Hepatocyte (in vitro differentiated cells): ENCODE results near the gene CTNNA2. TPM values are rescaled to one million over a fixed set of nuclear protein-coding genes. Genes with fewer than 3 reads are reported as not detected.

ENCODE experiments used
- DNase-seq: peaks from one replicate; pipeline ENCODE4 v3.0.0-alpha.2; 2016; ENCODE audit warnings: low spot score
- H2AFZ ChIP-seq: fragments of 200-600 bp; sonication (generic); 2 replicates; pipeline ENCODE4 v1.6.0; 2016; ENCODE audit warnings: antibody characterized with exemption, mild to moderate bottlenecking
- H3K27ac ChIP-seq: fragments of 200-600 bp; sonication (generic); 2 replicates; pipeline ENCODE4 v1.5.1; 2016; ENCODE audit warnings: mild to moderate bottlenecking
- H3K27me3 ChIP-seq: fragments of 200-600 bp; sonication (generic); 2 replicates; pipeline ENCODE4 v1.6.1; 2016
- H3K36me3 ChIP-seq: fragments of 200-600 bp; sonication (generic); replicated peaks from 2 replicates; pipeline ENCODE4 v1.5.1; 2016; ENCODE audit warnings: low read depth; ENCODE audit not compliant: insufficient read depth
- H3K4me1 ChIP-seq: fragments of 200-600 bp; sonication (generic); 2 replicates; pipeline ENCODE4 v1.5.1; 2016; ENCODE audit warnings: mild to moderate bottlenecking, moderate library complexity; ENCODE audit not compliant: insufficient read depth
- H3K4me2 ChIP-seq: fragments of 200-600 bp; sonication (generic); 2 replicates; pipeline ENCODE4 v1.6.0; 2016
- H3K4me3 ChIP-seq: fragments of 200-600 bp; sonication (generic); 2 replicates; pipeline ENCODE4 v1.5.1; 2016; ENCODE audit warnings: mild to moderate bottlenecking
- H3K79me2 ChIP-seq: fragments of 200-600 bp; sonication (generic); 2 replicates; pipeline ENCODE4 v1.6.0; 2017; ENCODE audit warnings: mild to moderate bottlenecking
- H3K9me2 ChIP-seq: fragments of 200-600 bp; sonication (generic); replicated peaks from 2 replicates; pipeline ENCODE4 v1.6.0; 2017; ENCODE audit warnings: mild to moderate bottlenecking; ENCODE audit not compliant: insufficient read depth
- H3K9me3 ChIP-seq: fragments of 200-600 bp; sonication (generic); 2 replicates; pipeline ENCODE4 v1.5.1; 2016; ENCODE audit warnings: low read depth, mild to moderate bottlenecking
- H4K20me1 ChIP-seq: fragments of 200-600 bp; sonication (generic); 2 replicates; pipeline ENCODE4 v1.6.0; 2016; ENCODE audit warnings: mild to moderate bottlenecking; ENCODE audit not compliant: insufficient read depth, poor library complexity, severe bottlenecking
- EZH2 ChIP-seq: fragments of 200-600 bp; sonication (generic); IDR thresholded peaks from 2 replicates; pipeline ENCODE4 v1.6.1; 2016; ENCODE audit warnings: antibody characterized with exemption, mild to moderate bottlenecking, borderline replicate concordance
- EZH2phosphoT487 ChIP-seq: fragments of 200-600 bp; sonication (generic); IDR thresholded peaks from one replicate; pipeline ENCODE4 v1.6.1; 2018; ENCODE audit warnings: antibody characterized with exemption, mild to moderate bottlenecking, low read depth, moderate library complexity; ENCODE audit not compliant: unreplicated experiment, severe bottlenecking
- WGBS: methylation state at CpG from one replicate; pipeline ENCODE4 v1.1.6; 2016; ENCODE audit warnings: low lambda C conversion rate; ENCODE audit errors: missing lambda C conversion rate; 5-methylcytosine and 5-hydroxymethylcytosine counted together
- polyA plus RNA-seq: library from polyadenylated mRNA; unstranded; fragments of >200 nt; fragmentation: Nextera tagmentation; extraction: Ambion mirVana; gene quantifications from 2 replicates; pipeline ENCODE4 v1.2.1, GENCODE V29; 2016
- total RNA-seq: library from RNA; depleted of rRNA; stranded (reverse); fragments of >200 nt; gene quantifications from 2 replicates; pipeline ENCODE4 v1.2.3, GENCODE V29; 2014
- TF ChIP-seq, protein P1 (sequence below): fragments of 200-600 bp; sonication (generic); IDR thresholded peaks from 2 replicates; pipeline ENCODE4 v1.5.1; 2016; ENCODE audit warnings: antibody characterized with exemption, mild to moderate bottlenecking; ENCODE audit not compliant: poor library complexity

Gene CTNNA2
- total and polyA plus RNA-seq, 2 experiments from 2014 or later = 0.79 to 4.4 TPM

GRCh38 chr2:79975791-79976565 is 463.1 kb downstream of the CTNNA2 start:
- no peak for DNase-seq
- H3K27me3 ChIP-seq = no peaks in the 10 kb centered on the region
- no peaks in the 10 kb centered on the region for H3K9me2 ChIP-seq
- no peak overlapping the region for H3K4me3 ChIP-seq
- H3K36me3 ChIP-seq = no peaks in the 10 kb centered on the region
- TF ChIP-seq EZH2phosphoT487 (no peak), EZH2 (no peak)
- no peaks in the 10 kb centered on the region for H3K79me2 ChIP-seq
- no peak overlapping the region for H3K27ac ChIP-seq
- no peaks in the 10 kb centered on the region for H3K4me1 ChIP-seq
- H2AFZ ChIP-seq = no peak overlapping the region
- no peak overlapping the region for H3K4me2 ChIP-seq
- no peaks in the 10 kb centered on the region for H3K9me3 ChIP-seq
- no peaks in the 10 kb centered on the region for H4K20me1 ChIP-seq
- 76% methylated on average over 6 of the region's 6 CpGs for WGBS

DNA sequence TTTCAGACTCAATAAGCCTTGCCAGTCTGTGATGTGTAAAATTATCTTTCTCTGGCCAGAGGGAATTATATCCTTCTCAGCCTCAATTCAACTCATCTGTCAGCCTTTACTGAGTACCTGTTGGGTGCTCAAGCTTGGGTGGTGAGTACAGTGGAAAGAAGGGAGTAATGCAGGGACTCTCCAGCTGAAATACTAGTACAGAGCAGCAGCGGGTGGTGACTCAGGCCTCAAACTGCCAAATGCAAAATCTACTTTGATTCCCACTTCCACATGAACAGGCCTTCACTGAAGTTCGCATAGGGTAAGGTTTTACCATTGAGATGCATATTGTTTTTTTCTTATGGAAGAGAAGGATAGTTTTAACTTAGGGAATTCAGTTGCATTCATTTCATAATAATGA is 464.9 kb downstream of the CTNNA2 start:
- WGBS = 82% methylated on average over 2 of the region's 2 CpGs
- no peaks in the 10 kb centered on the region for H4K20me1 ChIP-seq
- H3K4me3 ChIP-seq = no peak overlapping the region
- no peak overlapping the region for H3K27ac ChIP-seq
- H3K27me3 ChIP-seq = no peaks in the 10 kb centered on the region
- H3K36me3 ChIP-seq = no peaks in the 10 kb centered on the region
- DNase-seq = no peak
- H3K4me1 ChIP-seq = no peaks in the 10 kb centered on the region
- no peak overlapping the region for H2AFZ ChIP-seq
- no peaks in the 10 kb centered on the region for H3K9me2 ChIP-seq
- H3K4me2 ChIP-seq = no peak overlapping the region
- TF ChIP-seq, protein P1, sequence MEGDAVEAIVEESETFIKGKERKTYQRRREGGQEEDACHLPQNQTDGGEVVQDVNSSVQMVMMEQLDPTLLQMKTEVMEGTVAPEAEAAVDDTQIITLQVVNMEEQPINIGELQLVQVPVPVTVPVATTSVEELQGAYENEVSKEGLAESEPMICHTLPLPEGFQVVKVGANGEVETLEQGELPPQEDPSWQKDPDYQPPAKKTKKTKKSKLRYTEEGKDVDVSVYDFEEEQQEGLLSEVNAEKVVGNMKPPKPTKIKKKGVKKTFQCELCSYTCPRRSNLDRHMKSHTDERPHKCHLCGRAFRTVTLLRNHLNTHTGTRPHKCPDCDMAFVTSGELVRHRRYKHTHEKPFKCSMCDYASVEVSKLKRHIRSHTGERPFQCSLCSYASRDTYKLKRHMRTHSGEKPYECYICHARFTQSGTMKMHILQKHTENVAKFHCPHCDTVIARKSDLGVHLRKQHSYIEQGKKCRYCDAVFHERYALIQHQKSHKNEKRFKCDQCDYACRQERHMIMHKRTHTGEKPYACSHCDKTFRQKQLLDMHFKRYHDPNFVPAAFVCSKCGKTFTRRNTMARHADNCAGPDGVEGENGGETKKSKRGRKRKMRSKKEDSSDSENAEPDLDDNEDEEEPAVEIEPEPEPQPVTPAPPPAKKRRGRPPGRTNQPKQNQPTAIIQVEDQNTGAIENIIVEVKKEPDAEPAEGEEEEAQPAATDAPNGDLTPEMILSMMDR = no peak
- TF ChIP-seq EZH2phosphoT487 = no peak
- TF ChIP-seq EZH2 = no peak
- no peaks in the 10 kb centered on the region for H3K79me2 ChIP-seq
- H3K9me3 ChIP-seq = no peaks in the 10 kb centered on the region

DNA sequence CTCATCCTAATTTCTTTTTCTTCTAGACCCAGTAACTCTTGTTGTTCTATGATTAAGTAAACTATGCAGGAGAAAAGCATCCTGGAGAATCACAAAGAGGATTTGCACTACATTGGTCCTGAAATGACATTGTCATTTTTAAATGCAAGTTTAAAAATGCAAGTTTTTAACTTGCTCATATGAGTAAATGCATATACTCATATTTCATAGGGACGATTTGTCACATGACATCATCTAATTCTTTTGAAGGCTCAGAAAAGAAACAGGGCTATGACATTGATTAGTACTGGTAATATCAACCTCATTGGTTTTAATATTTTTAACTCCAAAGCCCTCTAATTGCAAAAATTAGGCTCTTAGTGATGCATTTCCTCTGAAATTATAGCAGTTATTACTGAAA is 467.3 kb downstream of the CTNNA2 start:
- WGBS = 83% methylated on average over 1 of the region's 1 CpG
- Histone ChIP-seq H3K27me3 (no peaks in the 10 kb centered on the region), H2AFZ (no peak overlapping the region), H3K4me2 (no peak overlapping the region), H3K79me2 (no peaks in the 10 kb centered on the region), H3K4me3 (no peak overlapping the region), H3K9me3 (no peaks in the 10 kb centered on the region), H4K20me1 (no peaks in the 10 kb centered on the region), H3K36me3 (no peaks in the 10 kb centered on the region), H3K9me2 (no peaks in the 10 kb centered on the region), H3K27ac (no peak overlapping the region), H3K4me1 (no peaks in the 10 kb centered on the region)
- no peak for DNase-seq
- TF ChIP-seq EZH2phosphoT487 (no peak), EZH2 (no peak)

DNA sequence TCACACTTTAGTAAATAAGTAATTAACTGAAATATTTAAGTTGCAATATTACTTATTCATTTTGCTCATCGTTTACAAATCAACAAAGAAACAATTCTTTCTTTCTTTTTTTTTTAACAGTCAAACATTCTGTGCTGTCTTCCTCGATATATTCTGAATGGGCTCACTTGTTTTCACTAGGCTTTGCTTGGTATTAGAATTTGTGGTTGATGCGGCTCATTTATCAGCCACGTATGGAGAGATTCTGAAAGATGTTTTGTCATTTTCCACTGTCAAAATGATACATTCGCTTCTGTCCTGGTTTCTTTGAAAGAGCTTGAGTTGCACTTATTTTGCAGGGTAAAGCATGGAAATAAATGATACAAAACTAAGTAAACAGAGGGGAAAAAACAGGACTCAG is 468.0 kb downstream of the CTNNA2 start:
- Histone ChIP-seq H3K79me2 (no peaks in the 10 kb centered on the region), H3K9me3 (no peaks in the 10 kb centered on the region), H3K4me1 (no peaks in the 10 kb centered on the region), H3K36me3 (no peaks in the 10 kb centered on the region), H2AFZ (no peak overlapping the region), H3K4me2 (no peak overlapping the region), H4K20me1 (no peaks in the 10 kb centered on the region), H3K9me2 (no peaks in the 10 kb centered on the region), H3K4me3 (no peak overlapping the region), H3K27me3 (no peaks in the 10 kb centered on the region), H3K27ac (no peak overlapping the region)
- 92% methylated on average over 5 of the region's 5 CpGs for WGBS
- TF ChIP-seq EZH2phosphoT487 (no peak), EZH2 (no peak)
- TF ChIP-seq, protein P1 = no peak
- DNase-seq = no peak
